NK-92 (cell line): Measurements from ENCODE around the gene SASH1.
"Not testable (repeated sequence)": the region's sequence is repeated elsewhere in the genome, so short reads cannot be mapped to it uniquely, and the experiment has no call there.

Experiments
- DNase-seq: peaks from one replicate; lab custom pipeline; 2025; ENCODE audit not compliant: unreplicated experiment; lab: John Stamatoyannopoulos, UW

Gene SASH1

DNA sequence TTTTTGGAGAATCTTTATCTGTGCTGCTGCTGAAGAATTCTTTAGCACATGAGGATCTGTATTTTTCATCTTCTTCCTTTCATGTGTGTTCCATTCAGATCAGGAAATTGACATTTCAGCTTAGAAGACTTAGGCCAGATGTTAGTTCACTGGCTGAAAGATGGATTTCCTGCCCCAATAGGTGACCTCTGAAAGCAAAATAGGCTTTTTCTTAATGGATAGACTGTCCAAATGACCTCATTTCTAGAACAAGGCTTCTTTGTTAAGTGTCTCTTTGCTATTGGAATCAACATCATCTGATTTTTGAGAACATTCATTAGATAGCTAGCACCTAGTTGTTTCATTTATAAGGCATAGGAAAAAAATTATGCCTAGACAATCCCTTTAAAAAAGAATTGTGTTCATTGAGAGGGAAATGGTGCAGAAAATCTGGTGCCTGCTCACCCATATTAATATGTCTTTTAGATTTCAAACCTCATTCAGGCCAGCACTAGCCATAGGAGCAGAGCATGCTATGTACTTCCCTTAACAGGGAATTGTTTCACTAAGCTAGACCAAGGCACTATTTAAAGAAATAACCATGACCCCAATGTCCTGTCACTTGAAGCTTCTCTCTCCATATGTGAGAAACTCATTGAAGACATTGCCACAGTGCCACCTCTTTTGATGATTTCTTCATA is 13.6 kb upstream of the SASH1 start:
- no peak for DNase-seq

DNA sequence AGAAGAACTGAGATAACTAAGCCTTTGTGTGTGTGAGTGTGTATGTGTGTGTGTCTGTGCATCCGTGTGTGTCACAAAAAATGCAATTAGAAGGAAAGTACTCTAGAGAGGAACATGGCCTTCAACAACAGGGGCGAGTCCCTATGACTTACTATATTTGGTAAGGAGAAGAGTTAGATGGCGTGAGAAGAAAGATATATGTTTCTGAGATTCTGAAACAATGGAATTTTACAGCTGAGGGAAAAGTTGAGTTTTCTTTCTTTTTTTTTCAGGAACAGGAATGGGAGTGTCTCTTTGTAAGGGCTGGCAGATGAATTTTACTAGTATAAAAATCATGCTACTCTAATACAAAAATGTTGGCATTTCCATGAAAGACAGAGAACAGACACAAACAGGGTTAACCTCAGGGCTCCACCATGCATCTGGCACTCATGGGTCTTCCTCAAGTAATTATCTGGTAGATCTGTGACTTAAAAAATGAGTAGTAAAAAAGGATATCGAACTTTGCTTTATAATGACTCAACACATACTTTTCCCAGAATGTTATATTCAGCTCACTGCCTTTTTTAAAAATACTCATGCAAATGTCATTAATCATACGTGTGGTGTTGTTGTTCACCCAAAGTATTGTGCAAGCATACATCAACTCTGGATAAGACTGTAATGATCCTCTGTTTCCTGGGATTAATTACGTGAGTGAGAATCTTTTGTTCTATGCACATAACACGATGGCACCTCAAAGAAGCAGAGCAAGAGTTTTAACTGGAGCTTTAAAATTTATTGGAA is 12.8 kb upstream of the SASH1 start:
- DNase-seq: no peak

DNA sequence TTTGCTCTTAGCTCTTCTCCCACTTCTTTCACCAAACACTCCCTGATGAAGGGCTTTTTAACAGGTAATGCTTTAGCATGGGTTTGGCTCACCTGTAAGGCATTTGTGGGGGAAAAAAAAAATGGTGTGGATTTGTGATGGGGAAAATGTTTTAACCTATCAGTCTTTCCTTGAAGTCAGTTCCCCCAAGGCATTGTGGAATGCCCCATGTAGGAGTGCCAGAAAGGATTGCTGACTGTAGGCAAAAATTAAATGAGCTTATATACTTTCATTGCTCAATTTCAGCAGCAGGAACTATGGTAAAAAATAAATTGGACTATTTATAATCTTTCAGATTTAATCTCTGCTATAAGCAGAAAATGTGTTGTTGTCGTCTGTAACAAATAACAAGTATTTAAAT is 10.6 kb upstream of the SASH1 start:
- DNase-seq: no peak

DNA sequence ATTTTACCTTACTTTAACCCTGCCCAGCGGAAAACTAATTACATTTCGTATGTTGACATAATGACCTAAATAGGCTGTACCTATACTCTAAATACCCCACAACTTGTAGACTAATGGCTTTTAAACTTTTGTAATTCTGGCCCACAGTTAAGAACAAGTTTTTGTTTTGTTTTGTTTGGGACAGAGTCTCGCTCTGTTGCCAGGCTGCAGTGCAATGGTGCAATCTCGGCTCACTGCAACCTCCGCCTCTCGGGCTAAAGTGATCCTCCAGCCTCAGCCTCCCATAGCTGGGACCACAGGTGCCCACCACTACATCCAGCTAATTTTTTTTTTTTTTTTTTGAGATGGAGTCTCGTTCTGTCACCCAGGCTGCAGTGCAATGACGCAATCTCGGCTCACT is 5.7 kb upstream of the SASH1 start:
- DNase-seq: no peak

DNA sequence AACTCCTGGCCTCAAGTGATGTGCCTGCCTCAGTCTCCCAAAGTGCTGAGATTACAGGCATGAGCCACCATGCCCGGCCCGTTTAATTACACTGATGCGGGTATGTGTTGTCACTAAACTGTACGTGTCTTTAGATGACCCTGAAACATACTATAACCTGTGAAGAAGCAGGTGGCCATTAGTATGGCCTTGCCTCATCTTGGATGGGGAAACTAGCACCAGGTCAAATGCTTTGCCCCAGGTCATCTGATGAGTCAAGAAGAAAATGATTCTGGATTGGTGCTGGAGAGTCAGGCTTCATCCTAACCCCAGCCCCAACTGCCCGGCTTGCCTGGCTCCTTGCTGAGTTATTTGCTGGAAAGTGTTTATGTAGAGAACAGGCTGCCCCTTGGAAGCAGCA is 2.9 kb upstream of the SASH1 start:
- DNase-seq: no peak

DNA sequence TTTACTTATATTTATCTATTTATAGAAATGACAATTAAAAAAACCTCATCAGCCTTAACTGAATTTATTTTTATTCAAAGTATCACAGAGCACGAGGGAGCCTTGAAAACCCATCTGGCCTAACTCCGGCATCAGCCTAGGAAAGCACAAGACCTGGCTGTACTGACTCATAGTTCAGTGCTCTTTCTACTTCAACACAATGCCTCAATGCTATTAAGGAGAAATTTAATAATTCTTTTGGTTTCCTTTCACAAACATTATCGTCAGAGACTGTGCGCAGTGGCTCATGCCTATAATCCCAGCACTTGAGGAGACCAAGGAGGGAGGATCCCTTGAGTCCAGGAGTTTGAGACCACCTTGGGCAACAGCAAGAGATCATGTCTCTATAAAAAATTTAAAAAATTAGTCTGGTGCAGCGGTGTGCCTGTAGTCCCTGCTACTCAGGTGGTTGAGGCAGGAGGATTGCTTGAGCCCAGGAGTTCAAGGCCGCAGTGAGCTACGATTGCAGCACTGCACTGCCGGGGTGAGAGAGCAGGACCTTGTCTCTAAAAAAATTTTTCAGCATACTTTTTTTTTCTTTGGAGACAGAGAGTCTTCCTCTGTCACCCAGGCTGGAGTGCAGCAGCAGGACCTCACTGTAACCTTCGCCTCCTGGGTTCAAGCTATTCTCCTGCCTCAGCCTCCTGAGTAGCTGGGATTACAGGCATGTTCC is 1.9 kb upstream of the SASH1 start:
- no peak for DNase-seq

DNA sequence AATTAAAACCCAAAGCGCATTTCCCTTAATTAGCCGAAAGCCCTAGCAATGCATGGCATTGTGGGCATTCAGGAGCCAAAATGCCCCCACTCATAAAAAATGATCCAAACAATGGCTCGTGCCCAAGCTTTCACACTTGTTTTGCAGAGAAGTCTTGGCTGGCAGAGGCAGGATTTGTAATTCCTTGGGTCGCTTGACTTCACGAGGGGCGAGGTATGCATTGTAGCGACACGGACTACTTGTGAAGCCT is 613 bp upstream of the SASH1 start:
- no peak for DNase-seq

DNA sequence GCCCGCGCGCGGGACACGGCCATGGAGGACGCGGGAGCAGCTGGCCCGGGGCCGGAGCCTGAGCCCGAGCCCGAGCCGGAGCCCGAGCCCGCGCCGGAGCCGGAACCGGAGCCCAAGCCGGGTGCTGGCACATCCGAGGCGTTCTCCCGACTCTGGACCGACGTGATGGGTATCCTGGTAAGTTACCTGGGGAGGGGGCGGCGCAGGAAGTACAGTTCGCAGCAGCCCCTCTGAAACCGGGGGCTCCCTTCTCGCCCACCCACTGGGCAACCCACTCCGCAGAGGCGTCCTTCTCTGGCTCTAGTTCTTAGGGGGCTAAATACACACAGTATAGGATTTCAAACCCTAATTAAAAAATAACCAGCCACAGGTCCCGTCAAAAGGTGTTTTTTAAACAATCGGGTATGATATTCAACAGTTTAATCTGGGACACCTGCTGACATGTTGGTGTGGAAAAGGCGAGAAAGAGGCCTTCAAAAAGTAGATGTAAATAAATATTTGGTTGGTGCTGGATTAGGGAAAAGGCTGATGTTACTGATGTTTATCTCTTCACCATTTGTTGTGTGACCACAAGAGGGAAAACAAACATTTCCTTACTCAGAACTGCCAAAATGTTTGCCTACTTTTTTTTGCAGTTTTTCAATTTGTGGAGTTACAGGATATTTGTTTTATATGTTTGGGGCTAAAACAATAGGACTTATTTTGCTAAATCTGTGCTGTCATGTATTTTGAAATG is 577 bp downstream of the SASH1 start:
- no peak for DNase-seq

DNA sequence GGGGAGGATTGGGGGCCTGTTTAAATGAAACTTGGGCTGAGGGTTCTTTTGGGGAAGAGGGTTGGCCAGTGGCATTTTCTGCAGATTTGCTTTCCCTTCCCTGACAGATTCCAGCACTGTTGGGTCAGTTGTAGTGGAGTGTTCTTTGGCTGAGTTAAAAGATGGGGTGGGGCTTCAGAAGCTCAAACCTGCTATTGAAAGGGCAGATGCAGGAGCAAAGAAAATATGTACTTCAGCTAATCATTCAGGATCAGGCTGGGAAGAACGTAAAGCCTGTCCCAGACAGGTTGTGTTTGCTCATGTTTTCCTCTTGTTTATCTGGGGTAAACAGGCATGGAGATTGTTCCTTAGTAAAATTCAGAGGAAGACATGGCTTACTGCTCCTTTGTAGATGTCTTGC is 2.5 kb downstream of the SASH1 start:
- DNase-seq: no peak

DNA sequence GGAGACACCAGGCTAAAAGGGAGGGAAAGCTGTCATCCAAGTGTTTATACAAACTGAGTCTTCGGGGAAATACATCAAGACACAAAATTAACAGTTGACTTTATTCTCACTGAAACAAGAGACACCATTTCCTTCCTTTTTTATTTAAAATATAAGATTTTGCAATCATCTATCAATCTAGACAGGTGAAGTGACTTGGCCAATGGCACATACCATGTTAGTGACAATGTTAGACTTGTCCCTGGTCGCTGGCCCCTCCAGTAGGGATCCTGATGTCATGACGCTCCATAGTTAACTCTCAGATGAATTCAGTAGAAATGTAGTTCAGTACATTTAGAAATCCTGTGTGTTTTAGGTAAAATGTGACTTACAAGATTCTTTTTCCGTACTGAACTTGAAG is 2.9 kb downstream of the SASH1 start:
- no peak for DNase-seq

DNA sequence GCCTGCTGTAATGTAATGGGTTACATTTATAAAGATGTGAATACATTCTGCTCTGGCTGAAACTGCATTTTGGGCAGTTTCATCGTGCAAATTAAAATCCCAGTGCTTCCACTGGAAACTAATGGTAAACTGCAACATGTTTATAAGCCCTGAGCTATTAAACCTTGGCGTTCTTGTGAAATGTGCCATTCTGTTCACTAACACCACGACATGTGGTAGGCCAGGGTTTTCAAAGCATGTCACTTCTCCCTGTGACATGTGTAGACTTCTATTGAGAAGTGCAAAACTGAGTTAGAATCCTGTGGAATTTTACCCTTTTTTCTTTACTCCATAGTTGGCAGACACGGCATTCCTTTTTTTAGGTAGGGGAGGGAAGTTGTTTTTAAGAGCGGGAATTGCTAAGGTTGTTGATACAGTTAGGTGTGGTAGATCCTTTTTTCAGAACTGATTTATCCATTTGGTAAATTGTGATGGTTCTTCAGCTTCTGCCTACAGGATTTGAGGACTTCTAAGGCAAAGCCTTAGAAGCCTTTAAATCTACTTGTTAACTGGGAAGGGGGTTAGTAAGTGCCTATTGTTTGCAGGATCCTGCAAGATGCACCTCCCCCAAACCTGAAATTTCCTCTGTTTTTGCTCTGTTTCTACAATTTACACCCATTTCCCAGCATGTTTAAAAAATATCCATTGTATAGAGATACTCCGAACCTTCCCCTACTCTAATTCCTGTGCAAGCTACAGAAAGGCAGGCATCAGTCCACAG is 4.2 kb downstream of the SASH1 start:
- DNase-seq: no peak

DNA sequence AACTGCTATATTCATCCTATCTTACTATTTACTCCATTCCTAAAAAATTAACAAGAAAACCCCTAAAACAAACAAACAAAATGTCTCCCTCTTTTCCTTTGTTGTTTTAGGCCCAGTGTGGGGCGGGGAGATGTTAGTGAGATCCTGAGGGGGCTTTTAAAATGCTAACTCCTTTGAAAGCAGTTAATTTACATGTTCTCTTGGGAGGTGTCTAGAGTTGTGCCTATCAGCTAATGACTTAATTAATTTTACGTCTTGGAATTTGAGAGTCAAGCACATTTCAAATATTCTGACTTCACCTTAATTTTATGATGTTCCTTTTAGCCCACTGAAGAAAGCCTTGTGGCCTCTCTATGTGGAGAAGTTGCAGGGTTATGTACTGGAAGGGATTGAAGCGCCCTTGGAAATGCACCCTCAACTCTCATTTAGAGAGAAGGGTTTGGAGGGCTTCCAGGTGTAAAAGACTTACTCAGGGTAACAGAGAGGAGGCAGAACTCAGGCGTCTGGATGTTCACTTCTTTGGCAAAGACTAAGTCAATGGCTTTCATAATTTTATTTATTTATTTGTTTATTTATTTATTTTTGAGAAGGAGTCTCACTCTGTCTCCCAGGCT is 4.9 kb downstream of the SASH1 start:
- no peak for DNase-seq

DNA sequence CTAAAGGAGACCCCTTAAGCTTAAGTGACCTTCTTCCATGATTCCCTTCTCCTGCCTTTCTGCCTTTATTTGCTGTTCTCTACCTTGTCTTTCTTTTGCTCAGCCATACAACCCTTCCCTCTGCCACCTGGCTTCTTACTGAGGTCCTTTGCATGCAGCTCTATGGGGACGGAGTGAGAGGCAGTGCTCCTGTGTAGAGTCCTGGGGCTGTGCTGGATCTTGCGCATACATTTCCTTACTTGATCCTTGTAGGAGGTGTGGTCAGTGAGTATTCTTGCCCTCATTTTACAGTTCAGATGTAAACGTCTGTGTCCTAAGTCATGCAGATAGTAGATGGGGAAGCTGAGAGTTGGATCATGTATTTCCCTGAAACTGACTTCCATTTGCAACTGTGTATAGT is 5.7 kb downstream of the SASH1 start:
- DNase-seq: no peak

DNA sequence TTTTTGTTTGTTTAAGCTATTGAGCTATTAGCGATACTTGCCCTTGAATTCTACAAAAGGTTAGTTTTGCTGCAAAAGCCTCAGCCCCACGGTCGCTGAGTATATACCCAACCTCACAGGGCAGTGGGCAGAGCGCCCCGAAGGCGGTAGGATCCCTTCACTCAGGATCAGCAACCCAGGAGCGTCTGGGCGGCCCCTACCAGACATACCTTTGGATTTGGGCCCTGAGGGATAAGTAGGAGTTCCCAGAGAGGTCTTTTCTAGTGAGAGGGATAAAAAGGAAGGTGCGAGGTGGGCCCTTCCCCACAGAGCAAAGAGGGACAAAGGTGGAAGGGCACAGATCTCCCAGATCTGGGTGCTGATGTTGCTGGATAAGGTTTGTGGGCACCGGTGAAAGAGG is 6.1 kb downstream of the SASH1 start:
- no peak for DNase-seq

DNA sequence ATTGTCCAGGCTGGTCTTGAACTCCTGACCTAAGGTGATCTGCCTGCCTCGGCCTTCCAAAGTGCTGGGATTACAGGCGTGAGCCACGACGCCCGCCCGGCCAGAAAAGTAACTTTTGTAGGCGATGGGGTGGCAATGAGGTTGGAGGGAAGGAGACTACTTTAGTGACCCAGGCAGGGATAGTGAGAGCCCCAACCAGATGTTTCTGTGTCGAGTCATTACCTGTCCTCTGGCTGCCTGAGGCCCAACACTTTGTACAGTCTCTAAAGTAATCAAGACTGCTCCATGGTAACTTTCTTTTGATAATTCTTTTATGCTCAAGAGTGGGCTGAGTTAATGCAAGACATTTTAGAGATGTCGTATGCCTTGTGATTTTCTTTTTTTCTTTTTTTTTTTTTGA is 6.8 kb downstream of the SASH1 start:
- DNase-seq: no peak

DNA sequence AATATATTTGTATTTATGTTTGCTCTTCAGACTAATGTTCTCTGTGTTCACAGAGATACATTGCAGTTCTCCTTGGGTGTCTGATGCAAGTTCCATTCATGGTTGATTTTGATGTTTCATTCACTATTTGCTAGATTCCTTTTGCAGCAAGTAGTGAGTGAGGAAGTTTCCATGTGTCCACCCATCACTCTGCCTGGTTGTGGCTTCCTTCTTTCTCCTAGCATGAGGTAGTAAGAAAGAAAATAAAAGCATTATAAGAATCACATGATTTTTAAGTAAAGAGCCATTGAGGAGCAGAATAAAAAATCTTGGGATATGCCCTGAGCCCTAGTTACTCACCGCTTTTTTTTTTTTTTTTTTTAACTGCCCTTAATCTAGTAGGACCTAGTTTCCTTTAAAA is 8.7 kb downstream of the SASH1 start:
- DNase-seq: no peak

DNA sequence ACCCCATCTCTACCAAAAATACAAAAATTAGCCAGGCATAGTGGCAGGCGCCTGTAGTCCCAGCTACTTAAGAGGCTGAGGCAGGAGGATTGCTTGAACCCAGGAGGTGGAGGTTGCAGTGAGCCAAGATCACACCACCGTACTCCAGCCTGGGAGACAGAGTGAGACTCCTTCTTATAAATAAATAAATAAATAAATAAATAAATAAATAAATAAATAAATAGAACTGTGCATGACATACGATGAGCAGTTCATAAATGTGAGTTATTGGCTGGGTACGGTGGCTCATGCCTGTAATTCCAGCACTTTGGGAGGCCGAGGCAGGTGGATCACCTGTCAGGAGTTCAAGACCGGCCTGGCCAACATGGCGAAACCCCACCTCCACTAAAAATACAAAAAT is 9.8 kb downstream of the SASH1 start:
- DNase-seq: not testable (repeated sequence)

DNA sequence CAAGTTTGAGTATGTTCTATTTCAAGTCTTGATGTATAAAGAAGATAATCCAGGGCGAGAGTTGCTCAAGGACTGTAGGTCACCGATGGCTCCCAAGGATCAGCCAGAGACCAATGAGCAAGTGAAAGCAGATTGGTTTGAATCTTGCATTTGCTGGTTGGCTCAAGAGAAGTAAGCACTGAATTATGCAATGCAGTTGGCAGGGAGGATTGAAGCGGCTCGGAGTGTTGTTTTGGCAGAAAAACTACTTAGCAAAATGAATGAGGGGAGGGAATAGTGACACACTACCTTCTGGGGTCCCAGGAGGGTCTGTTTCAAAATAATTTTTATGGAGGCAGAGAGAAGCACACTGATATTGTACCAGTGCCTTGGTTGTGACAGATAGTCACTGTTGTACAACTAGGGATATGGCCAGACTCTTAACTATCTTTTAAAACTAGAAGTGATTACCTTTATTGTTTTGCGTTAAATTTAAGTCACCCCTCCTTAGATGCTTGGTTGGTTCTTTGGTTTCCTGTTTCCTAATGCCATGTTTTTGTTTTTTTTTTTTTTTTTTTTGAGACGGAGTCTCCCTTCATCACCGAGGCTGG is 15.7 kb downstream of the SASH1 start:
- DNase-seq: no peak

DNA sequence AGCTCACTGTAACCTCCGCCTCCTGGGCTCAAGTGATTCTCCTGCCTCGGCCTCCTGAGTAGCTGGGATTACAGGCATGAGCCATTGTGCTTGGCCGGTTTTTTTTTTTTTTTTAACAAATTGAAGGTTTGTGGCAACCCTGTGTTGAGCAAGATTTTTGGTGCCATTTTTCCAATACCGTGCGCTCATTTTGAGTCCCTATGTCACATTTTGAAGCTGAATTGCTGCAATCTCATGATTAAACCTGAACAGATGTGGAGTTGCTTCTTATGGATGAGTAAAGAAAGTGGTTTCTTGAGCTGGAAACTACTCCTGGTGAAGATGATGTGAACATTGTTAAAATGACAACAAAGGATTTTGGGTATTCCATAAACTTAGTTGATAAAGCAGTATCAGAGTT is 16.6 kb downstream of the SASH1 start:
- no peak for DNase-seq

DNA sequence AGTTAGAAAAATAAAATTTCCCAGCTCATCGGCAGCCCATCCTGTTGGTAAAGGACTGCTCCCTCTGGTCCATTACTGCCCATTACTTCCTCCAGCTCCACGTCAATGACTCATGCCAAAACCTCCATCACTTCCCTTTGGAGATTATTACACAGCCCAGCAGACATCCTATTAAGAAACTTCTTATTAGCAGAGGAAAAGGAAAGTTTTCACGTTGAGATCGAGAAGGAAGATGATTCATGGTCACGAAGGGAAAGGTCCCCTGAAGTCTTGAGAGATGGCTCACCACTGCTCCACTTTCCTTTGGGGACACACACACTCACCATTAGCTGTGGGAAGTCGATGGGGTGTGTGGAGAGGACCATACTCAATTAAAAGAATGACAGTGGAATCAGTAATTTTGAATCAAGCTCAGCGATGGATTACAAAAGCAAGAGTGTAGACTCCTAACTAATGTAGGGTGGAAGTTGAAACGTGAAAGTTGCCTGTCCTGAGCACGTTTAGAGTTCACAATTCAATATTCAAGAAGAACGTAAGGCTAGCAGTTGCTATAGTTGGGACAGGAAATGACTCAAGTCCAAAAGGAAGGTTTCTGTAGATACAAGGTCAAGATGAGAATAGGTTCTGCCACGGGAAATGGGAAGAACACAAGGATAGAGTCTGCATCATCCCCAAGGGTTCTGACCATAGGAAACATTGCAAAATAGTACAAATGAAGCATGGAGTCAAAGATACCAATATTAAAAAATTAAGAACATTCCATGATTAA is 21.6 kb downstream of the SASH1 start:
- no peak for DNase-seq
